Karpas-422 (cell line): ENCODE results near the gene VSIG10L. TPM values are rescaled to one million over a fixed set of nuclear protein-coding genes. Genes with fewer than 3 reads are reported as not detected.

Source experiments
- DNase-seq: peaks from one replicate; pipeline ENCODE4 v3.0.0-alpha.2; 2015
- H2AFZ ChIP-seq: fragments of 200-600 bp; sonication (generic); 2 replicates; pipeline ENCODE4 v1.6.1; 2014; ENCODE audit warnings: antibody characterized with exemption, low read length, mixed read lengths
- H3K27ac ChIP-seq: fragments of 200-600 bp; sonication (generic); 2 replicates; pipeline ENCODE4 v1.5.1; 2014; ENCODE audit warnings: mild to moderate bottlenecking, low read length, moderate library complexity
- H3K27me3 ChIP-seq: fragments of 200-600 bp; sonication (generic); 2 replicates; pipeline ENCODE4 v1.6.1; 2014; ENCODE audit warnings: low read length, mixed read lengths
- H3K36me3 ChIP-seq: fragments of 200-600 bp; sonication (generic); 2 replicates; pipeline ENCODE4 v1.6.1; 2014; ENCODE audit warnings: low read length, mixed read lengths; ENCODE audit not compliant: insufficient read depth
- H3K4me1 ChIP-seq: fragments of 200-600 bp; sonication (generic); 2 replicates; pipeline ENCODE4 v1.6.1; 2014; ENCODE audit warnings: mild to moderate bottlenecking, low read length, mixed read lengths
- H3K4me2 ChIP-seq: fragments of 200-600 bp; sonication (generic); 2 replicates; pipeline ENCODE4 v1.6.1; 2014; ENCODE audit warnings: low read length, low read depth, mild to moderate bottlenecking; ENCODE audit not compliant: poor library complexity, severe bottlenecking
- H3K4me3 ChIP-seq: fragments of 200-600 bp; sonication (generic); 2 replicates; pipeline ENCODE4 v1.5.1; 2014; ENCODE audit warnings: mild to moderate bottlenecking, antibody characterized with exemption, low read length, mixed read lengths
- H3K79me2 ChIP-seq: fragments of 200-600 bp; sonication (generic); 2 replicates; pipeline ENCODE4 v1.6.1; 2014; ENCODE audit warnings: mild to moderate bottlenecking, low read length, mixed read lengths
- H3K9ac ChIP-seq: fragments of 200-600 bp; sonication (generic); 2 replicates; pipeline ENCODE4 v1.6.0; 2014; ENCODE audit warnings: low read length
- H3K9me2 ChIP-seq: fragments of 200-600 bp; sonication (generic), shearing (Covaris generic); replicated peaks from 2 replicates; pipeline ENCODE4 v1.6.0; 2014; ENCODE audit warnings: mild to moderate bottlenecking, low read length, moderate library complexity; ENCODE audit not compliant: insufficient read depth
- H3K9me3 ChIP-seq: fragments of 300-700, 200-600 bp; sonication (generic); 2 replicates; pipeline ENCODE4 v1.6.1; 2014; ENCODE audit warnings: low read length, mixed read lengths
- H4K20me1 ChIP-seq: fragments of 200-600 bp; sonication (generic); 2 replicates; pipeline ENCODE4 v1.6.1; 2014; ENCODE audit warnings: mild to moderate bottlenecking, antibody characterized with exemption, low read length, low read depth; ENCODE audit not compliant: insufficient read depth
- total RNA-seq: library from RNA; depleted of rRNA; stranded (reverse); fragments of >200 nt; shearing (Covaris generic); gene quantifications from 2 replicates; pipeline ENCODE4 v1.2.3, GENCODE V29; 2014; ENCODE audit warnings: low replicate concordance

The VSIG10L gene
- total RNA-seq, 1 experiment from 2014 or later: 6.6 TPM

DNA sequence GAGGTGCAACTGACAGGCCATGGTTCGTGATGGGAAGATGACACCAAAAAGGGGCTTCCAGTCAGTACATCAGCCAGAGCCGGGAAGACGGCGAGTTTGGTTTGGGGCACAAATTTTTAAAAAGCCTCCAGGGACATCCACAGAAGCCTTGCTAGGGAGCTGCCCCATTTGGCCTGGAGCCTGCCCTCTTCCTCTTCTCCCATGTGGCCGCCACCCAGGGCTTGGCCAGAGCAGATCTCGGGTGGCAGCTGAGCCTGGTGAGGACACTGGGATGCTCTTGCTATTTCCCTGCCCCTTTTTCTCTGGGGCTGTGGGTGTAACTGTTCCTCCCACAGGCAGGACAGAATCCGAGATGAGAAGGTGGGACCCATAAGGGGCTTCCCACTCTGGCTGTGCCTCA lies 16.0 kb upstream of the VSIG10L start:
- H3K79me2 ChIP-seq: peaks cover 59% of the 10 kb centered on the region
- H4K20me1 ChIP-seq: no peaks in the 10 kb centered on the region
- no peak overlapping the region for H3K9ac ChIP-seq
- H3K27ac ChIP-seq: no peak overlapping the region
- no peaks in the 10 kb centered on the region for H3K27me3 ChIP-seq
- no peak overlapping the region for H3K4me3 ChIP-seq
- no peak overlapping the region for H3K4me2 ChIP-seq
- no peak overlapping the region for H2AFZ ChIP-seq
- 0 out of 2 replicates have a peak, but pooled peaks cover 7% of the 10 kb centered on the region for H3K36me3 ChIP-seq
- H3K9me3 ChIP-seq: no peaks in the 10 kb centered on the region
- DNase-seq: no peak
- no peaks in the 10 kb centered on the region for H3K9me2 ChIP-seq
- H3K4me1 ChIP-seq: peaks cover 7% of the 10 kb centered on the region

DNA sequence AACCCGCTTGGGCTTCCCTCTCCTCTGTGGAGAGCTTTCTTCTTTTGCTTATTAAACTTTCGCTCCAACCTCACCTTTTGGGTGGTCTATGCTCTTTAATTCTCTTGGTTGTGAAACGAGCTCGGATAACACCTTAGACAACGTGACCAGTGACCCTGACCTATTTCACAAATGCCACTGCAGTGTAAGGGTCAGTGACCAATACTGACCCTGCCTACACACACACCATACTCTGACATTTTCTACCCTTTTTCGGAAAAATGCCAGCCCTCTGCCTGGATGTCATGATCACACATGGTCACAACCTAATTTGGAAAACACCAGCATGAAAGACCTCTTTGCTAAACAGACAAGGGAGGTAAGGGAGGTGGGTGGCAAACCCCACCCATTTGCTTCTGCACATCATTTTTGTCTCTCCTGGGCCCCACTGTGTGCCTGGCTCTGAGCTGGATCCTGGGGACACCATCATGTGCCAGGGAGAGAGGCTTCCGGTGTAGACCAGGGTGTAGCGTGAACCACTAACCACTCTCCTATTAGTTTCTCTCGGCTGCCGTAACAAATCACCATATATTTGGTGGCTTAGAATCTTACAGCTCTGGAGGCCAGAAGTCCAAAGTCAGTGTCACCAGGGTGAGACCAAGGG lies 14.3 kb upstream of the VSIG10L start:
- Histone ChIP-seq H3K27ac (no peak overlapping the region), H3K4me2 (no peak overlapping the region), H4K20me1 (no peaks in the 10 kb centered on the region), H3K9me3 (no peaks in the 10 kb centered on the region), H3K9me2 (no peaks in the 10 kb centered on the region), H3K79me2 (peaks cover 45% of the 10 kb centered on the region), H3K36me3 (peaks cover 14% of the 10 kb centered on the region; the same call in 1 of the 2 replicates), H3K4me1 (no peaks in the 10 kb centered on the region), H3K27me3 (no peaks in the 10 kb centered on the region), H3K9ac (no peak overlapping the region), H2AFZ (no peak overlapping the region), H3K4me3 (no peak overlapping the region)
- DNase-seq: no peak

DNA sequence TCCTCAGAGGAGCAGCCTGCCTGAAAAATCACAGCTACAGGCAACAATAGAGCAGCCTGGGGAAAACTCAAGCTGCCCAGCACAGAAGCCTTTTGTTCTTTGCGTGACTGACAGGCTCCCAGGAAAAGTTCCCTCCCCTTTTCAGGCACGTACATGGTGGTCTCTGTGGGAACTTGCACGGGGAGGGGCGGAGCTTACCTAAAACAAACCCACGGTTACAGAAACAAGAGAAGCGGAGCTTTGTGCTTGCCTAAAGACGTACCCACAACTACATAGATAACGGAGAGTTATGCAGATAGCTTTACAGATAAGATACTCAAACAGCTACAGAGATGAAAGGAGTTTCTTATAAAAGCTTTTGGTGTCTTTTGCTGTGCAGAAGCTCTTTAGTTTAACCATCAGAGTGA lies 12.8 kb upstream of the VSIG10L start:
- Histone ChIP-seq H3K9me2 (no peaks in the 10 kb centered on the region), H3K9ac (no peak overlapping the region)

DNA sequence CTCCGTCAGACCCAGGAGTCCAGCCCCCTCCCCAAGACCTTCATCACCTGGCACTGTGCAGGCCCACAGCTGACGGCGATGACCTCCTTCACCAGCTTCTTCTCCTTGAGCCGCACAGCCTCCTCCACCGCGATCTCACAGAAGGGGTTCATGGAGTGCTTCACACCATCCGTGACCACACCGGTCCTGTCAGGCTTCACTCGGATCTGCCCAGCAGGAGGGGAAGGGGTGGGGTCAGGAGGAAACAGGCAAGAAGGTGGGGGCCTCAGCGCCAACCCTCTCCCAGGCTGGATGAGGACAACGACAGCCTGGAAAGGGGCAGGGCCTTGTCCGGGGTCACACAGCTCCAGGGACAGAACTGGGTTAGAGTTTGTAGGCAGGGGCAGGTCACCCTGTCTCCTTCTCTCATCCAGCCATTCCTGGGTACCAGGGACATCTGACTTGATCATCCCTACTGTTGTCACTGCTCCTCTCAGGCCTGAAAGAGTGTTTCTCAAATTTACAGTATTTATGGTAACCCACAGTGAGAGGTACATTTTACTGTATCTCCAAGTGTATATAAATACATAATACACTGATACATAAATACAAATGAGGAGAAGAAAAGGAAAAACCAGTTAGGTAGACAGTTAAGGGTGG lies 12.3 kb upstream of the VSIG10L start:
- Histone ChIP-seq H3K27ac (no peak overlapping the region), H3K27me3 (no peaks in the 10 kb centered on the region), H3K9me3 (no peaks in the 10 kb centered on the region), H4K20me1 (no peaks in the 10 kb centered on the region), H3K4me1 (no peaks in the 10 kb centered on the region), H3K9ac (no peak overlapping the region), H3K4me2 (no peak overlapping the region), H3K4me3 (no peak overlapping the region), H3K9me2 (no peaks in the 10 kb centered on the region), H2AFZ (no peak overlapping the region), H3K79me2 (peaks cover 30% of the 10 kb centered on the region), H3K36me3 (peaks cover 22% of the 10 kb centered on the region; the same call in 1 of the 2 replicates)
- no peak for DNase-seq

More for the DNA sequence above, 12.8 kb upstream of the VSIG10L start:
- H3K9me3 ChIP-seq: no peaks in the 10 kb centered on the region
- no peaks in the 10 kb centered on the region for H3K4me1 ChIP-seq
- H3K27ac ChIP-seq: no peak overlapping the region
- H2AFZ ChIP-seq: no peak overlapping the region
- H3K36me3 ChIP-seq: peaks cover 22% of the 10 kb centered on the region; the same call in 1 of the 2 replicates
- H3K79me2 ChIP-seq: peaks cover 35% of the 10 kb centered on the region
- H3K27me3 ChIP-seq: no peaks in the 10 kb centered on the region
- no peak overlapping the region for H3K4me3 ChIP-seq
- no peak for DNase-seq
- H3K4me2 ChIP-seq: no peak overlapping the region
- no peaks in the 10 kb centered on the region for H4K20me1 ChIP-seq

GRCh38 chr19:51352783-51353360 lies 10.9 kb upstream of the VSIG10L start:
- H3K4me3 ChIP-seq: no peak overlapping the region
- H3K27me3 ChIP-seq: no peaks in the 10 kb centered on the region
- peaks cover 20% of the 10 kb centered on the region for H3K79me2 ChIP-seq
- DNase-seq: no peak
- H4K20me1 ChIP-seq: no peaks in the 10 kb centered on the region
- no peaks in the 10 kb centered on the region for H3K9me2 ChIP-seq
- no peaks in the 10 kb centered on the region for H3K4me1 ChIP-seq
- peaks cover 29% of the 10 kb centered on the region; the same call in 1 of the 2 replicates for H3K36me3 ChIP-seq
- H2AFZ ChIP-seq: no peak overlapping the region
- no peak overlapping the region for H3K9ac ChIP-seq
- no peaks in the 10 kb centered on the region for H3K9me3 ChIP-seq
- H3K4me2 ChIP-seq: no peak overlapping the region
- no peak overlapping the region for H3K27ac ChIP-seq

GRCh38 chr19:51351266-51351990 lies 9.5 kb upstream of the VSIG10L start:
- Histone ChIP-seq H3K27me3 (no peaks in the 10 kb centered on the region), H3K4me2 (no peak overlapping the region), H2AFZ (no peak overlapping the region), H3K9me2 (no peaks in the 10 kb centered on the region), H3K9ac (no peak overlapping the region), H3K27ac (no peak overlapping the region), H3K4me3 (no peak overlapping the region), H3K4me1 (no peaks in the 10 kb centered on the region), H3K79me2 (peaks cover 12% of the 10 kb centered on the region), H3K36me3 (peaks cover 30% of the 10 kb centered on the region), H3K9me3 (no peaks in the 10 kb centered on the region), H4K20me1 (no peaks in the 10 kb centered on the region)
- DNase-seq: no peak

DNA sequence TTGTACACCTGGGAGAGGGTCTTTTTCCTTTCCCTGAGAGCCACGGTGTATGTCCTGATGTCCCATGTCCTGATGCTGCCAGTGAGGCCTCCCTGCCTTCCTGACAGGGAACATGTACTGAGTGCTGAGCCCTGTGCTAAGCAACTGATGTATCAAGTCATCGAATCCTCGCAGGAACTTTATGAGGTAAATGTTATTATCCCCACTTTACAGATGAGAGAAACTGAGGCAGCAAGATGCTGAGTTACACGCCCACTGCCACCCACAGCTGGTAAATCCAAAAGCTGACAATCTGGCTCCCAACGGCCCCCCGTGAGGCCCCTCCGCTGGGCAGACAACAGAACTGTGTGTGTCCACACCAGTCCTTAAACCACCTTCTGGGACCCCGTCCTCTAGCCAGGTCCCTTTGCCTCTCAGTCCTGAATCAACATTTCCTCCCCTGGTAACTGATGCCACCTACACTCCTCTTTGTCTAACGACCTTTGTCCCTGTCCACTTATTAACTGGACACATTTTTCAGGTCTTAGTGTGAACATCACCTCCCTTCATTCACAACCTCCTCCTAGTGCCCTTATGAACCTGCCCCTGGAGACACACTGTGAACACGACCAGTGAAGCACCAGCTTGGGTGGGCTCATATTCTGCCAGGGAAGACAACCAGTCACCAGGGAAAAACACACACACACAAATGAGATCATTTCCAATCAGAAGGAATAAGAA lies 5.4 kb upstream of the VSIG10L start:
- H3K27ac ChIP-seq: no peak overlapping the region
- H3K9ac ChIP-seq: no peak overlapping the region
- peaks cover 30% of the 10 kb centered on the region for H3K36me3 ChIP-seq
- no peaks in the 10 kb centered on the region for H3K79me2 ChIP-seq
- H4K20me1 ChIP-seq: no peaks in the 10 kb centered on the region
- H3K4me1 ChIP-seq: peaks cover 31% of the 10 kb centered on the region
- no peaks in the 10 kb centered on the region for H3K9me3 ChIP-seq
- no peaks in the 10 kb centered on the region for H3K9me2 ChIP-seq
- no peaks in the 10 kb centered on the region for H3K27me3 ChIP-seq
- H3K4me3 ChIP-seq: no peak overlapping the region
- no peak overlapping the region for H3K4me2 ChIP-seq
- no peak overlapping the region for H2AFZ ChIP-seq
- no peak for DNase-seq
